B cell (primary cell): ENCODE data around the gene ATOSA. TPM values are rescaled to one million over a fixed set of nuclear protein-coding genes. Genes with fewer than 3 reads are reported as not detected.
A peak's percentile ranks its signal among the peaks of the same experiment; 100 is the strongest.

ENCODE experiments used
- ATAC-seq: fragments of 200-7000 bp; cut with Tn5 transposase; one replicate; pipeline ENCODE4 v1.10.0; 2021; ENCODE audit warnings: low read depth, mild to moderate bottlenecking, moderate number of reproducible peaks, moderate library complexity
- CTCF ChIA-PET: fragments of 350-600 bp; sonication (Branson Sonifier 250); formaldehyde crosslinking; loops from one replicate; lab custom pipeline; 2021; ENCODE audit warnings: antibody characterized with exemption, inconsistent platforms; lab: Charles Lee
- POLR2A ChIA-PET: fragments of 350-600 bp; sonication (Branson Sonifier 250); formaldehyde crosslinking; loops from one replicate; lab custom pipeline; 2021; ENCODE audit warnings: antibody characterized with exemption; lab: Charles Lee
- DNase-seq: peaks from one replicate; pipeline ENCODE4 v3.0.0; 2013
- H2AFZ ChIP-seq: 2 replicates; pipeline ENCODE4 v1.6.1; 2012; ENCODE audit warnings: mild to moderate bottlenecking, low read depth, low read length; ENCODE audit not compliant: insufficient read depth, poor library complexity, severe bottlenecking
- H3K27ac ChIP-seq, 2 donors: 1 replicate in 1 of 2; 2 replicates in 1 of 2; pipeline ENCODE4 v1.5.1; 2012 to 2013; ENCODE audit warnings: low read length in 2 of 2, mild to moderate bottlenecking in 2 of 2, moderate library complexity in 1 of 2
- H3K27me3 ChIP-seq, 4 experiments: fragments of 200-600 bp in 1 of 4; sonication (generic) in 1 of 4; replicated peaks in 1 of 4; 1 replicate in 2 of 4; 2 replicates in 2 of 4; pipeline versions ENCODE4 v1.6.1 to v1.7.0; 2013 to 2016; ENCODE audit warnings: low read length in 3 of 4, mild to moderate bottlenecking in 2 of 4, mixed read lengths in 1 of 4, moderate library complexity in 1 of 4; ENCODE audit not compliant: insufficient read depth in 4 of 4, control insufficient read depth in 3 of 4; ENCODE audit errors: control extremely low read depth in 1 of 4
- H3K36me3 ChIP-seq, 2 experiments: replicated peaks in 1 of 2; 1 replicate in 1 of 2; 2 replicates in 1 of 2; pipeline versions ENCODE4 v1.6.1 to v1.7.1; 2013; ENCODE audit warnings: low read length in 1 of 2; ENCODE audit not compliant: insufficient read depth in 2 of 2, control insufficient read depth in 1 of 2; ENCODE audit errors: control extremely low read depth in 1 of 2, extremely low read depth in 1 of 2
- H3K4me1 ChIP-seq, 2 donors: fragments of 200-600 bp in 1 of 2; sonication (generic) in 1 of 2; 1 replicate in 1 of 2; 2 replicates in 1 of 2; pipeline versions ENCODE4 v1.5.1 to v1.6.1; 2013 to 2017; ENCODE audit warnings: low read length in 2 of 2; ENCODE audit not compliant: control insufficient read depth in 2 of 2, insufficient read depth in 2 of 2
- H3K4me2 ChIP-seq: replicated peaks from 2 replicates; pipeline ENCODE3; 2012; ENCODE audit warnings: mild to moderate bottlenecking, low read depth, low read length; ENCODE audit not compliant: poor library complexity, severe bottlenecking
- H3K4me3 ChIP-seq, 5 experiments: fragments of 200-600 bp in 1 of 5; sonication (generic) in 1 of 5; 1 replicate in 3 of 5; 2 replicates in 2 of 5; pipeline versions ENCODE4 v1.5.1 to v1.7.0; 2011 to 2016; ENCODE audit warnings: low read length in 4 of 5, mild to moderate bottlenecking in 4 of 5, low read depth in 2 of 5, control low read depth in 1 of 5, moderate library complexity in 1 of 5; ENCODE audit not compliant: insufficient read depth in 1 of 5; ENCODE audit errors: control extremely low read depth in 1 of 5, extremely low read depth in 1 of 5
- H3K79me2 ChIP-seq: fragments of 200-600 bp; sonication (generic); one replicate; pipeline ENCODE4 v1.6.0; 2016; ENCODE audit warnings: low read length; ENCODE audit not compliant: control insufficient read depth, insufficient read depth
- H3K9ac ChIP-seq: fragments of 200-600 bp; sonication (generic); 2 replicates; pipeline ENCODE4 v1.6.1; 2017; ENCODE audit warnings: mild to moderate bottlenecking, low read length, moderate library complexity
- H3K9me3 ChIP-seq, 3 donors: one replicate each; pipeline versions ENCODE4 v1.6.1 to v1.7.1; 2013; ENCODE audit warnings: low read length in 2 of 3; ENCODE audit not compliant: control insufficient read depth in 2 of 3, insufficient read depth in 1 of 3; ENCODE audit errors: control extremely low read depth in 1 of 3
- H4K20me1 ChIP-seq: 2 replicates; pipeline ENCODE4 v1.6.0; 2012; ENCODE audit warnings: mild to moderate bottlenecking, low read length; ENCODE audit not compliant: insufficient read depth, control insufficient read depth, poor library complexity, severe bottlenecking
- H3K27ac Mint-ChIP-seq: one replicate; pipeline ENCODE4 v1.8.0; 2021; ENCODE audit warnings: mixed read lengths
- H3K27me3 Mint-ChIP-seq: one replicate; pipeline ENCODE4 v1.8.0; 2021; ENCODE audit warnings: mixed read lengths
- H3K4me1 Mint-ChIP-seq: one replicate; pipeline ENCODE4 v1.8.0; 2021; ENCODE audit warnings: mixed read lengths
- H3K4me3 Mint-ChIP-seq: one replicate; pipeline ENCODE4 v1.8.0; 2021; ENCODE audit warnings: mixed read lengths
- H3K9me3 Mint-ChIP-seq: one replicate; pipeline ENCODE4 v1.8.0; 2022; ENCODE audit warnings: mixed read lengths; ENCODE audit not compliant: insufficient read depth
- EZH2 ChIP-seq: IDR thresholded peaks from 2 replicates; pipeline ENCODE4 v1.6.1; 2012; ENCODE audit warnings: borderline replicate concordance, low read depth, mild to moderate bottlenecking, moderate library complexity, low read length; ENCODE audit not compliant: insufficient read depth, poor library complexity, severe bottlenecking
- WGBS: methylation state at CpG from one replicate; pipeline ENCODE4 v1.1.5; 2013; ENCODE audit warnings: missing lambda C conversion rate; ENCODE audit not compliant: insufficient coverage; 5-methylcytosine and 5-hydroxymethylcytosine counted together
- intact Hi-C: fragments of 100-400 bp; cut with micrococcal nuclease; formaldehyde crosslinking; loops from one replicate; pipeline ENCODE4 v1.10.0; 2022
- polyA plus RNA-seq: library from polyadenylated mRNA; depleted of rRNA; stranded (reverse); fragments of >200 nt; gene quantifications from 2 replicates; pipeline ENCODE4 v1.2.3, GENCODE V29; 2012
- total RNA-seq, 2 donors: library from RNA; stranded (reverse); fragments of 120-200 nt in 1 of 2; gene quantifications; 1 replicate in 1 of 2; 2 replicates in 1 of 2; pipeline versions ENCODE4 v1.2.3 to v1.2.4, GENCODE V29; 2013 to 2022
- TF ChIP-seq, protein P1 (sequence below): fragments of 200-600 bp; IDR thresholded peaks from one replicate; pipeline ENCODE4 v1.8.0; 2022; ENCODE audit warnings: antibody characterized with exemption, mild to moderate bottlenecking

Gene ATOSA
- total and polyA plus RNA-seq, 2 donors (not counting 1 experiment from before 2014, with no cell fraction given): 73.4 to 198 TPM

DNA sequence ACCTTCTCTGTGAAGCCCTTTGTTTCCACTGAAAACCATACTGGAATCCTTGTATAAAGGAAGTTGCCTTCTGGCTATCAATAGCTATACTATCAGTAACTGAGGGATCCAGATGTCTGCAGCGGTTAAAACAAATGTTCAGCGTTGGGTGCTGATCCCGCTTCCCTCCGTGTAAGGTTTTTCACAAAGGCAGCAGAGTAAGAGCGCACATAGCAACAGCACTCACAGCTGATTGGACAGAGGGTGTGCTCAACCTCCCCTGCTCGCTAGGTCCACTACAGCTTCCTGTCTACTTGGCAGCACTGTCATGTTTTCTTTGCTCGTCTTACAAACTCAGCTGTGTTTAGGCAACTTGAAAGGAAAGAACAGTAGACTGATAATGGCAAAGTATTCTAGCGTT, 27.3 kb downstream of the ATOSA start:
- intact Hi-C loops: loop anchor here (2.0 kb wide), 1 partner anchor 27 kb away; the partner anchor contains the start of gene ATOSA
- Histone ChIP-seq H3K9me3 (no peaks in the 10 kb centered on the region), H4K20me1 (peaks cover 9% of the 10 kb centered on the region), H3K4me3 (no peak overlapping the region), H3K9ac (no peak overlapping the region), H3K79me2 (peaks cover 23% of the 10 kb centered on the region), H3K4me1 (peaks cover 0 to 4% of the 10 kb centered on the region in 2 donors), H3K4me2 (no peak overlapping the region), H3K36me3 (peaks cover 12 to 80% of the 10 kb centered on the region in 2 experiments), H2AFZ (no peak overlapping the region), H3K27ac (peak overlapping the region in 1 of 2 donors; percentile 5), H3K27me3 (no peaks in the 10 kb centered on the region)
- ATAC-seq: peak; percentile 97
- CTCF ChIA-PET: interaction anchor here (0.9 to 3.4 kb wide), 5 partner anchors 10 to 320 kb away, joined by 3 to 23 read pairs (median 3); no protein-coding TSS in a partner anchor
- Mint-ChIP-seq H3K27me3 (no peaks in the 10 kb centered on the region), H3K4me3 (no peak overlapping the region), H3K4me1 (peaks cover 21% of the 10 kb centered on the region), H3K27ac (peak overlapping the region; percentile 53), H3K9me3 (no peaks in the 10 kb centered on the region)
- POLR2A ChIA-PET: no interaction called here
- TF ChIP-seq, protein P1, sequence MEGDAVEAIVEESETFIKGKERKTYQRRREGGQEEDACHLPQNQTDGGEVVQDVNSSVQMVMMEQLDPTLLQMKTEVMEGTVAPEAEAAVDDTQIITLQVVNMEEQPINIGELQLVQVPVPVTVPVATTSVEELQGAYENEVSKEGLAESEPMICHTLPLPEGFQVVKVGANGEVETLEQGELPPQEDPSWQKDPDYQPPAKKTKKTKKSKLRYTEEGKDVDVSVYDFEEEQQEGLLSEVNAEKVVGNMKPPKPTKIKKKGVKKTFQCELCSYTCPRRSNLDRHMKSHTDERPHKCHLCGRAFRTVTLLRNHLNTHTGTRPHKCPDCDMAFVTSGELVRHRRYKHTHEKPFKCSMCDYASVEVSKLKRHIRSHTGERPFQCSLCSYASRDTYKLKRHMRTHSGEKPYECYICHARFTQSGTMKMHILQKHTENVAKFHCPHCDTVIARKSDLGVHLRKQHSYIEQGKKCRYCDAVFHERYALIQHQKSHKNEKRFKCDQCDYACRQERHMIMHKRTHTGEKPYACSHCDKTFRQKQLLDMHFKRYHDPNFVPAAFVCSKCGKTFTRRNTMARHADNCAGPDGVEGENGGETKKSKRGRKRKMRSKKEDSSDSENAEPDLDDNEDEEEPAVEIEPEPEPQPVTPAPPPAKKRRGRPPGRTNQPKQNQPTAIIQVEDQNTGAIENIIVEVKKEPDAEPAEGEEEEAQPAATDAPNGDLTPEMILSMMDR: no peak
- no peak for TF ChIP-seq EZH2
- 72% methylated on average over 7 of the region's 8 CpGs for WGBS
- DNase-seq: peak; percentile 49

- no peak overlapping the region for H2AFZ ChIP-seq
- POLR2A ChIA-PET: no interaction called here
- peaks cover 20% of the 10 kb centered on the region for H3K79me2 ChIP-seq
- no peak overlapping the region for H3K9ac ChIP-seq
- H3K4me2 ChIP-seq: no peak overlapping the region
- H3K4me1 Mint-ChIP-seq: peaks cover 21% of the 10 kb centered on the region
- H4K20me1 ChIP-seq: peaks cover 9% of the 10 kb centered on the region
- H3K27ac ChIP-seq: no peak overlapping the region
- CTCF ChIA-PET: interaction anchor here (0.8 to 3.4 kb wide), 6 partner anchors 11 to 319 kb away, joined by 3 to 23 read pairs (median 3); no protein-coding TSS in a partner anchor
- DNase-seq (no peak), ATAC-seq (no peak)
- H3K4me1 ChIP-seq: peaks cover 0 to 4% of the 10 kb centered on the region in 2 donors
- H3K27me3 ChIP-seq: no peaks in the 10 kb centered on the region
- intact Hi-C loops: no loop called here
- no peaks in the 10 kb centered on the region for H3K27me3 Mint-ChIP-seq
- no peak overlapping the region for H3K4me3 Mint-ChIP-seq
- no peaks in the 10 kb centered on the region for H3K9me3 ChIP-seq
- WGBS: no CpG with 5 or more reads among the region's 1 CpG
- no peaks in the 10 kb centered on the region for H3K9me3 Mint-ChIP-seq
- TF ChIP-seq, protein P1: no peak
- TF ChIP-seq EZH2: no peak
- H3K36me3 ChIP-seq: peaks cover 12 to 76% of the 10 kb centered on the region in 2 experiments
- H3K27ac Mint-ChIP-seq: no peak overlapping the region
- H3K4me3 ChIP-seq: no peak overlapping the region
Observed at GRCh38 chr15:52651114-52651513, 28.1 kb downstream of the ATOSA start.
